PFSK-1 (cell line): ENCODE results near the gene ZNF462.

Experiments used
- FOXP2 ChIP-seq: optimal IDR thresholded peaks from 2 replicates; pipeline ENCODE3; 2011; ENCODE audit warnings: borderline replicate concordance, control low read depth, inconsistent platforms; ENCODE audit not compliant: insufficient read depth; ENCODE audit errors: extremely low read length, extremely low read depth
- POLR2AphosphoS5 ChIP-seq: IDR thresholded peaks from 2 replicates; pipeline ENCODE4 v1.6.1; 2012; ENCODE audit warnings: low read depth, mild to moderate bottlenecking, control low read depth, low read length, moderate library complexity
- REST ChIP-seq, 2 experiments: IDR thresholded peaks; 2 replicates each; pipeline versions ENCODE4 v1.6.1 to v1.8.0; 2011 to 2012; ENCODE audit warnings: low read depth in 2 of 2, low read length in 2 of 2, control low read depth in 1 of 2, inconsistent platforms in 1 of 2, mild to moderate bottlenecking in 1 of 2, moderate library complexity in 1 of 2; ENCODE audit not compliant: insufficient read depth in 1 of 2
- SIN3A ChIP-seq: IDR thresholded peaks from 2 replicates; pipeline ENCODE4 v1.6.1; 2012; ENCODE audit warnings: mild to moderate bottlenecking, low read length, moderate library complexity, borderline replicate concordance; ENCODE audit not compliant: insufficient read depth
- TAF1 ChIP-seq: IDR thresholded peaks from 2 replicates; pipeline ENCODE4 v1.6.1; 2012; ENCODE audit warnings: low read length, control low read depth, borderline replicate concordance; ENCODE audit not compliant: insufficient read depth

The ZNF462 gene

GRCh38 chr9:106920091-106920490 lies 57.1 kb downstream of the ZNF462 start:
- TF ChIP-seq REST (IDR thresholded peaks at IDR 0.05; ENCODE audit: insufficient read depth in 1 of 2, low read depth in 2 of 2, low read length in 2 of 2), result no peak
- no peak for TF ChIP-seq TAF1
- no peak for TF ChIP-seq POLR2AphosphoS5
- TF ChIP-seq SIN3A, result no peak
- TF ChIP-seq FOXP2, result no peak

- TF ChIP-seq TAF1 (no peak), REST (IDR thresholded peaks at IDR 0.05; ENCODE audit: insufficient read depth in 1 of 2, low read depth in 2 of 2, low read length in 2 of 2) (no peak), POLR2AphosphoS5 (no peak), SIN3A (no peak), FOXP2 (no peak)
These were observed 57.8 kb downstream of the ZNF462 start for GRCh38 chr9:106920701-106921283.

- no peak for TF ChIP-seq POLR2AphosphoS5
- TF ChIP-seq FOXP2, result no peak
- no peak for TF ChIP-seq TAF1
- no peak for TF ChIP-seq SIN3A
- no peak for TF ChIP-seq REST (IDR thresholded peaks at IDR 0.05; ENCODE audit: insufficient read depth in 1 of 2, low read depth in 2 of 2, low read length in 2 of 2)
These were observed 58.5 kb downstream of the ZNF462 start for GRCh38 chr9:106921341-106921899.

- TF ChIP-seq REST (IDR thresholded peaks at IDR 0.05; ENCODE audit: insufficient read depth in 1 of 2, low read depth in 2 of 2, low read length in 2 of 2) (no peak), FOXP2 (no peak), SIN3A (no peak), POLR2AphosphoS5 (no peak), TAF1 (no peak)
These were observed 59.1 kb downstream of the ZNF462 start for GRCh38 chr9:106922026-106922425.

GRCh38 chr9:106925392-106925791 lies 62.4 kb downstream of the ZNF462 start:
- no peak for TF ChIP-seq SIN3A
- TF ChIP-seq REST (IDR thresholded peaks at IDR 0.05; ENCODE audit: insufficient read depth in 1 of 2, low read depth in 2 of 2, low read length in 2 of 2), result no peak
- TF ChIP-seq FOXP2, result no peak
- TF ChIP-seq POLR2AphosphoS5, result no peak
- TF ChIP-seq TAF1, result no peak
